H9 (cell line): ENCODE data around the gene ILDR2. TPM values are rescaled to one million over a fixed set of nuclear protein-coding genes. Genes with fewer than 3 reads are reported as not detected.

Experiments used
- DNase-seq: peaks from one replicate; pipeline ENCODE4 v3.0.0-alpha.2; 2017
- H2AFZ ChIP-seq: one replicate; pipeline ENCODE4 v1.6.1; 2013; ENCODE audit warnings: mild to moderate bottlenecking, low read length, control low read depth, moderate library complexity
- H2AK5ac ChIP-seq: 2 replicates; pipeline ENCODE4 v1.6.1; 2013; ENCODE audit warnings: low read length, control low read depth, mixed read lengths; ENCODE audit not compliant: insufficient read length
- H2BK120ac ChIP-seq: one replicate; pipeline ENCODE4 v1.6.1; 2013; ENCODE audit warnings: low read depth, mild to moderate bottlenecking, low read length, control low read depth, inconsistent platforms; ENCODE audit not compliant: poor library complexity, severe bottlenecking
- H2BK12ac ChIP-seq: 2 replicates; pipeline ENCODE4 v1.6.1; 2013; ENCODE audit warnings: low read length, control low read depth, mixed read lengths, low read depth; ENCODE audit not compliant: insufficient read length
- H2BK15ac ChIP-seq: 2 replicates; pipeline ENCODE4 v1.6.1; 2013; ENCODE audit warnings: low read depth, low read length, control low read depth
- H2BK20ac ChIP-seq: one replicate; pipeline ENCODE4 v1.6.1; 2013; ENCODE audit warnings: low read depth, mild to moderate bottlenecking, low read length, control low read depth, inconsistent platforms; ENCODE audit not compliant: poor library complexity, severe bottlenecking
- H2BK5ac ChIP-seq: 2 replicates; pipeline ENCODE4 v1.6.1; 2013; ENCODE audit warnings: low read length, control low read depth, mixed read lengths; ENCODE audit not compliant: insufficient read length
- H3K14ac ChIP-seq: 2 replicates; pipeline ENCODE4 v1.6.1; 2013; ENCODE audit warnings: low read length, control low read depth; ENCODE audit not compliant: insufficient read depth
- H3K18ac ChIP-seq: 2 replicates; pipeline ENCODE4 v1.6.1; 2013; ENCODE audit warnings: low read depth, mild to moderate bottlenecking, mixed read lengths, low read length, control low read depth; ENCODE audit not compliant: insufficient read length
- H3K23ac ChIP-seq: 2 replicates; pipeline ENCODE4 v1.6.1; 2013; ENCODE audit warnings: low read length, control low read depth, mixed read lengths, low read depth; ENCODE audit not compliant: insufficient read length
- H3K23me2 ChIP-seq: 2 replicates; pipeline ENCODE4 v1.6.1; 2013; ENCODE audit warnings: low read depth, mild to moderate bottlenecking, mixed read lengths, low read length, control low read depth; ENCODE audit not compliant: insufficient read length, poor library complexity, severe bottlenecking
- H3K27ac ChIP-seq: 2 replicates; pipeline ENCODE4 v1.5.1; 2013; ENCODE audit warnings: low read length, control low read depth, mixed read lengths, low read depth; ENCODE audit not compliant: insufficient read length
- H3K27me3 ChIP-seq: 2 replicates; pipeline ENCODE4 v1.6.1; 2013; ENCODE audit warnings: low read length, control low read depth, inconsistent platforms; ENCODE audit not compliant: insufficient read depth
- H3K4ac ChIP-seq: 2 replicates; pipeline ENCODE4 v1.6.1; 2013; ENCODE audit warnings: low read depth, mild to moderate bottlenecking, control low read depth, inconsistent platforms, low read length, moderate library complexity
- H3K4me1 ChIP-seq: 2 replicates; pipeline ENCODE4 v1.6.1; 2013; ENCODE audit warnings: low read length, control low read depth, inconsistent platforms; ENCODE audit not compliant: insufficient read depth
- H3K4me2 ChIP-seq: 2 replicates; pipeline ENCODE4 v1.6.1; 2013; ENCODE audit warnings: low read length, control low read depth, mixed read lengths; ENCODE audit not compliant: insufficient read length, insufficient read depth
- H3K56ac ChIP-seq: 2 replicates; pipeline ENCODE4 v1.6.1; 2013; ENCODE audit warnings: low read depth, mild to moderate bottlenecking, mixed read lengths, low read length, control low read depth; ENCODE audit not compliant: insufficient read length
- H3K79me1 ChIP-seq: 2 replicates; pipeline ENCODE4 v1.6.1; 2013; ENCODE audit warnings: low read depth, mild to moderate bottlenecking, moderate library complexity, low read length, control low read depth, inconsistent platforms; ENCODE audit not compliant: insufficient read depth, poor library complexity, severe bottlenecking
- H3K79me2 ChIP-seq: 2 replicates; pipeline ENCODE4 v1.6.1; 2013; ENCODE audit warnings: low read length, control low read depth, inconsistent platforms; ENCODE audit not compliant: insufficient read depth
- H3K9ac ChIP-seq: 2 replicates; pipeline ENCODE4 v1.6.1; 2013; ENCODE audit warnings: low read length, control low read depth, mixed read lengths; ENCODE audit not compliant: insufficient read length; ENCODE audit errors: extremely low read depth
- H3K9me3 ChIP-seq: one replicate; pipeline ENCODE4 v1.6.1; 2013; ENCODE audit warnings: low read depth, low read length, inconsistent platforms; ENCODE audit not compliant: control insufficient read depth
- H3T11ph ChIP-seq: one replicate; pipeline ENCODE4 v1.6.1; 2013; ENCODE audit warnings: mild to moderate bottlenecking, low read length, control low read depth, inconsistent platforms
- H4K20me1 ChIP-seq: one replicate; pipeline ENCODE4 v1.6.1; 2013; ENCODE audit not compliant: control insufficient read depth, insufficient read length, insufficient read depth
- H4K5ac ChIP-seq: 2 replicates; pipeline ENCODE4 v1.6.1; 2013; ENCODE audit warnings: low read depth, mild to moderate bottlenecking, mixed read lengths, low read length, control low read depth; ENCODE audit not compliant: insufficient read length
- H4K8ac ChIP-seq: replicated peaks from 2 replicates; pipeline ENCODE4 v1.6.1; 2013; ENCODE audit warnings: low read length, control low read depth, mixed read lengths, low read depth; ENCODE audit not compliant: insufficient read length
- H4K91ac ChIP-seq: 2 replicates; pipeline ENCODE4 v1.6.1; 2013; ENCODE audit warnings: low read depth, mild to moderate bottlenecking, moderate library complexity, mixed read lengths, low read length, control low read depth; ENCODE audit not compliant: insufficient read length
- H3K27ac Mint-ChIP-seq, 3 experiments: 2 replicates in 2 of 3; 3 replicates in 1 of 3; pipeline ENCODE4 v1.8.0; 2020 to 2021; ENCODE audit warnings: mixed read lengths in 3 of 3, mild to moderate bottlenecking in 1 of 3, moderate library complexity in 1 of 3
- H3K27me3 Mint-ChIP-seq: 2 replicates; pipeline ENCODE4 v1.8.0; 2021; ENCODE audit warnings: low read depth, mild to moderate bottlenecking, moderate library complexity, mixed read lengths
- H3K36me3 Mint-ChIP-seq, 3 experiments: 2 replicates in 2 of 3; 3 replicates in 1 of 3; pipeline ENCODE4 v1.8.0; 2020 to 2021; ENCODE audit warnings: low read depth in 3 of 3, mixed read lengths in 3 of 3; ENCODE audit not compliant: insufficient read depth in 1 of 3
- H3K4me1 Mint-ChIP-seq, 2 experiments: 2 replicates each; pipeline ENCODE4 v1.8.0; 2020; ENCODE audit warnings: mixed read lengths in 2 of 2
- H3K4me3 Mint-ChIP-seq, 2 experiments: 2 replicates in 1 of 2; 3 replicates in 1 of 2; pipeline ENCODE4 v1.8.0; 2020 to 2021; ENCODE audit warnings: mild to moderate bottlenecking in 2 of 2, mixed read lengths in 2 of 2, moderate library complexity in 1 of 2
- H3K9me3 Mint-ChIP-seq, 2 experiments: 2 replicates in 1 of 2; 3 replicates in 1 of 2; pipeline ENCODE4 v1.8.0; 2020; ENCODE audit warnings: mild to moderate bottlenecking in 2 of 2, mixed read lengths in 2 of 2, moderate library complexity in 1 of 2
- WGBS: extraction: QIAGEN DNeasy Blood & Tissue Kit; methylation state at CpG from one replicate; pipeline ENCODE4 v1.1.7; 2013; ENCODE audit warnings: missing lambda C conversion rate, low lambda C conversion rate, mixed read lengths; ENCODE audit not compliant: insufficient read length; ENCODE audit errors: extremely low coverage; 5-methylcytosine and 5-hydroxymethylcytosine counted together
- total RNA-seq: library from RNA; stranded (reverse); gene quantifications from 2 replicates; pipeline ENCODE4 v1.2.1, GENCODE V29; 2021
- TF ChIP-seq, protein P1 (sequence below): fragments of 200-600 bp; sonication (generic); conservative IDR thresholded peaks from 3 replicates; pipeline ENCODE4 v1.8.0; 2021; ENCODE audit warnings: antibody characterized with exemption, mild to moderate bottlenecking

ILDR2 gene
- total RNA-seq, 1 experiment from 2014 or later: 1.1 TPM

GRCh38 chr1:166956057-166956850 lies 19.1 kb downstream of the ILDR2 start:
- Histone ChIP-seq H2BK12ac (no peak overlapping the region), H4K8ac (no peak overlapping the region), H3T11ph (no peak overlapping the region), H3K14ac (no peak overlapping the region), H4K5ac (no peak overlapping the region), H3K23ac (no peak overlapping the region), H3K4me2 (no peak overlapping the region), H4K20me1 (no peaks in the 10 kb centered on the region), H2BK15ac (no peak overlapping the region), H3K27me3 (no peaks in the 10 kb centered on the region), H2AFZ (no peak overlapping the region), H2BK120ac (no peak overlapping the region), H2BK5ac (no peak overlapping the region), H3K9ac (no peak overlapping the region), H3K56ac (no peak overlapping the region), H3K4ac (no peak overlapping the region), H3K27ac (no peak overlapping the region), H3K18ac (no peak overlapping the region), H2AK5ac (no peak overlapping the region), H4K91ac (no peak overlapping the region), H3K9me3 (no peaks in the 10 kb centered on the region), H3K23me2 (no peaks in the 10 kb centered on the region), H3K79me2 (no peaks in the 10 kb centered on the region), H2BK20ac (no peak overlapping the region), H3K4me1 (0 out of 2 replicates have a peak, but pooled peaks cover 2% of the 10 kb centered on the region), H3K79me1 (no peaks in the 10 kb centered on the region)
- DNase-seq: no peak
- Mint-ChIP-seq H3K27me3 (peaks cover 23% of the 10 kb centered on the region), H3K36me3 (no peaks in the 10 kb centered on the region; a peak in 1 of 7 replicates), H3K27ac (no peak overlapping the region), H3K9me3 (no peaks in the 10 kb centered on the region), H3K4me3 (no peak overlapping the region), H3K4me1 (peaks cover 21 to 22% of the 10 kb centered on the region in 2 experiments)
- TF ChIP-seq, protein P1, sequence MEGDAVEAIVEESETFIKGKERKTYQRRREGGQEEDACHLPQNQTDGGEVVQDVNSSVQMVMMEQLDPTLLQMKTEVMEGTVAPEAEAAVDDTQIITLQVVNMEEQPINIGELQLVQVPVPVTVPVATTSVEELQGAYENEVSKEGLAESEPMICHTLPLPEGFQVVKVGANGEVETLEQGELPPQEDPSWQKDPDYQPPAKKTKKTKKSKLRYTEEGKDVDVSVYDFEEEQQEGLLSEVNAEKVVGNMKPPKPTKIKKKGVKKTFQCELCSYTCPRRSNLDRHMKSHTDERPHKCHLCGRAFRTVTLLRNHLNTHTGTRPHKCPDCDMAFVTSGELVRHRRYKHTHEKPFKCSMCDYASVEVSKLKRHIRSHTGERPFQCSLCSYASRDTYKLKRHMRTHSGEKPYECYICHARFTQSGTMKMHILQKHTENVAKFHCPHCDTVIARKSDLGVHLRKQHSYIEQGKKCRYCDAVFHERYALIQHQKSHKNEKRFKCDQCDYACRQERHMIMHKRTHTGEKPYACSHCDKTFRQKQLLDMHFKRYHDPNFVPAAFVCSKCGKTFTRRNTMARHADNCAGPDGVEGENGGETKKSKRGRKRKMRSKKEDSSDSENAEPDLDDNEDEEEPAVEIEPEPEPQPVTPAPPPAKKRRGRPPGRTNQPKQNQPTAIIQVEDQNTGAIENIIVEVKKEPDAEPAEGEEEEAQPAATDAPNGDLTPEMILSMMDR: no peak
- no CpG with 5 or more reads among the region's 2 CpGs for WGBS
